ENCODE data around the gene ROR2. TPM values are rescaled to one million over a fixed set of nuclear protein-coding genes. Genes with fewer than 3 reads are reported as not detected.

Gene ROR2
- total RNA-seq, 1 experiment from 2014 or later: 2.7 TPM

DNA sequence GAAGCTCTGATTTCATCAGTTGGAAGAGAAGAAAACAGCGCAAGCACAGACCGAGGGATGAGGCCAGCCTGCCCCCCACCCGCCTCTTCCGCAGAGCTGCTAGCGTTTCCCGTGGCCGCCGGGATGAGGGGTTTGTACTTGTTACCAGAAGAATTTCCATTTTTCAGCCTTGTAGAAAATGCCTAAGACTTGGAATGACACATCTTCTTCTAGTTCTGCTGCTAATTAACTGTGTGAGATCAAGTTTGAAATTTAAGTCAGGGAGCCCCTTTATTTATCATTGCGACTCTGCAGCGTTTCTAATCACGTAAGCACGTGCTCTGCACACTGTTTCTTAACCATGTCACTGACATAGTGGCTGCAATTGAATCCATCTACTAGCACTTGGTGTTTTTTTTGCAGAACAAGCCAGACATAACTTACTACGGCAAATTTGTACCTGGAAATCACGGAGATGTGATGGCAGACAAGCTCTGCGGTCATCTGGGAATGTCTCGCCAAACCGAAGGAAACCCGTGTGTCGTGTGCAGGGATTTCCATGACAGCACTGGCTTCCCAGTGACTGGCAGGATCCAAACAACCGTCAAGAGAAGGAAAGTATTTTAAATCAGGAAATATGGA, 41.8 kb upstream of the ROR2 start:
- H3K4ac ChIP-seq (ENCODE audit: low read depth, low read length): no peak overlapping the region
- TF ChIP-seq, protein P1, sequence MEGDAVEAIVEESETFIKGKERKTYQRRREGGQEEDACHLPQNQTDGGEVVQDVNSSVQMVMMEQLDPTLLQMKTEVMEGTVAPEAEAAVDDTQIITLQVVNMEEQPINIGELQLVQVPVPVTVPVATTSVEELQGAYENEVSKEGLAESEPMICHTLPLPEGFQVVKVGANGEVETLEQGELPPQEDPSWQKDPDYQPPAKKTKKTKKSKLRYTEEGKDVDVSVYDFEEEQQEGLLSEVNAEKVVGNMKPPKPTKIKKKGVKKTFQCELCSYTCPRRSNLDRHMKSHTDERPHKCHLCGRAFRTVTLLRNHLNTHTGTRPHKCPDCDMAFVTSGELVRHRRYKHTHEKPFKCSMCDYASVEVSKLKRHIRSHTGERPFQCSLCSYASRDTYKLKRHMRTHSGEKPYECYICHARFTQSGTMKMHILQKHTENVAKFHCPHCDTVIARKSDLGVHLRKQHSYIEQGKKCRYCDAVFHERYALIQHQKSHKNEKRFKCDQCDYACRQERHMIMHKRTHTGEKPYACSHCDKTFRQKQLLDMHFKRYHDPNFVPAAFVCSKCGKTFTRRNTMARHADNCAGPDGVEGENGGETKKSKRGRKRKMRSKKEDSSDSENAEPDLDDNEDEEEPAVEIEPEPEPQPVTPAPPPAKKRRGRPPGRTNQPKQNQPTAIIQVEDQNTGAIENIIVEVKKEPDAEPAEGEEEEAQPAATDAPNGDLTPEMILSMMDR (conservative IDR thresholded peaks at IDR 0.05): no peak
- H3K14ac ChIP-seq (ENCODE audit: insufficient read depth, low read length): no peak overlapping the region
- no peaks in the 10 kb centered on the region for H4K20me1 ChIP-seq (ENCODE audit: control insufficient read depth, insufficient read depth, insufficient read length)
- no peak overlapping the region for H3K9ac ChIP-seq (ENCODE audit: extremely low read depth, insufficient read length, low read length)
- DNase-seq: no peak
- no peak overlapping the region for H3K4me2 ChIP-seq (ENCODE audit: insufficient read depth, insufficient read length, low read length)
- H2AFZ ChIP-seq (ENCODE audit: low read length): no peak overlapping the region
- Mint-ChIP-seq H3K27ac (no peak overlapping the region), H3K36me3 (ENCODE audit: insufficient read depth in 1 of 3, low read depth in 3 of 3) (no peaks in the 10 kb centered on the region), H3K4me1 (no peaks in the 10 kb centered on the region), H3K9me3 (no peaks in the 10 kb centered on the region; a peak in 1 of 5 replicates), H3K27me3 (ENCODE audit: low read depth) (peaks cover 5% of the 10 kb centered on the region), H3K4me3 (no peak overlapping the region)
- no peak overlapping the region for H2BK12ac ChIP-seq (ENCODE audit: insufficient read length, low read depth, low read length)
- no peaks in the 10 kb centered on the region for H3K27me3 ChIP-seq (ENCODE audit: insufficient read depth, low read length)
- no peak overlapping the region for H3K27ac ChIP-seq (ENCODE audit: insufficient read length, low read depth, low read length)
- H3K23me2 ChIP-seq (ENCODE audit: insufficient read length, low read depth, low read length, poor library complexity, severe bottlenecking): no peaks in the 10 kb centered on the region
- WGBS (ENCODE audit: extremely low coverage, insufficient read length, low lambda C conversion rate): no CpG with 5 or more reads among the region's 20 CpGs
- H3K4me1 ChIP-seq (ENCODE audit: insufficient read depth, low read length): no peaks in the 10 kb centered on the region
- H4K5ac ChIP-seq (ENCODE audit: insufficient read length, low read depth, low read length): no peak overlapping the region
- H2BK120ac ChIP-seq (ENCODE audit: low read depth, low read length, poor library complexity, severe bottlenecking): no peak overlapping the region
- H3K9me3 ChIP-seq (ENCODE audit: control insufficient read depth, low read depth, low read length): no peaks in the 10 kb centered on the region
- no peak overlapping the region for H3T11ph ChIP-seq (ENCODE audit: low read length)
- no peak overlapping the region for H3K56ac ChIP-seq (ENCODE audit: insufficient read length, low read depth, low read length)
- H2AK5ac ChIP-seq (ENCODE audit: insufficient read length, low read length): no peak overlapping the region
- no peak overlapping the region for H3K23ac ChIP-seq (ENCODE audit: insufficient read length, low read depth, low read length)
- H2BK5ac ChIP-seq (ENCODE audit: insufficient read length, low read length): no peak overlapping the region
- no peak overlapping the region for H2BK15ac ChIP-seq (ENCODE audit: low read depth, low read length)
- H4K8ac ChIP-seq (replicated peaks; ENCODE audit: insufficient read length, low read depth, low read length): no peak overlapping the region
- H3K18ac ChIP-seq (ENCODE audit: insufficient read length, low read depth, low read length): no peak overlapping the region
- H3K79me1 ChIP-seq (ENCODE audit: insufficient read depth, low read depth, low read length, poor library complexity, severe bottlenecking): no peaks in the 10 kb centered on the region
- no peak overlapping the region for H2BK20ac ChIP-seq (ENCODE audit: low read depth, low read length, poor library complexity, severe bottlenecking)
- no peak overlapping the region for H4K91ac ChIP-seq (ENCODE audit: insufficient read length, low read depth, low read length)
- no peaks in the 10 kb centered on the region for H3K79me2 ChIP-seq (ENCODE audit: insufficient read depth, low read length)
